Lower leg skin (tissue), 4 donors: ENCODE data around the gene C19orf18. TPM values are rescaled to one million over a fixed set of nuclear protein-coding genes. Genes with fewer than 3 reads are reported as not detected.
"Not testable (repeated sequence)": the region's sequence is repeated elsewhere in the genome, so short reads cannot be mapped to it uniquely, and the experiment has no call there.

Experiments
- DNase-seq, 2 donors: peaks; one replicate each; pipeline ENCODE4 v3.0.0-alpha.2; 2019; ENCODE audit warnings: low spot score in 2 of 2
- H3K4me3 ChIP-seq: fragments of 200-600 bp; sonication (generic); 2 replicates; pipeline ENCODE4 v1.5.1; 2017; ENCODE audit warnings: mild to moderate bottlenecking, low read depth; ENCODE audit not compliant: poor library complexity, severe bottlenecking
- CTCF ChIP-seq, 3 donors: fragments of 450-650 bp; IDR thresholded peaks; one replicate each; pipeline ENCODE4 v1.5.1; 2016; ENCODE audit warnings: antibody characterized with exemption in 3 of 3, mild to moderate bottlenecking in 3 of 3, moderate library complexity in 2 of 3
- POLR2A ChIP-seq, 2 donors: fragments of 450-650 bp; IDR thresholded peaks; one replicate each; pipeline ENCODE4 v1.6.1; 2016 to 2017; ENCODE audit warnings: antibody characterized with exemption in 2 of 2, mild to moderate bottlenecking in 1 of 2, moderate library complexity in 1 of 2
- WGBS, 2 donors: methylation state at CpG; one replicate each; pipeline ENCODE4 v1.1.5; 2018; 5-methylcytosine and 5-hydroxymethylcytosine counted together
- intact Hi-C: fragments of 100-400 bp; cut with DNase I; formaldehyde crosslinking; loops from one replicate; pipeline ENCODE4 v1.15.0; 2023; ENCODE audit warnings: low total_unique reads
- total RNA-seq, 4 donors: library from RNA; depleted of rRNA; stranded (reverse); fragments of >200 nt; gene quantifications; one replicate each; pipeline ENCODE4 v1.1.0, GENCODE V29; 2016

The C19orf18 gene
- total RNA-seq, 4 donors from 2014 or later, result not detected

- intact Hi-C loops, result no loop called here
- H3K4me3 ChIP-seq, result no peak overlapping the region
- TF ChIP-seq POLR2A (IDR thresholded peaks at IDR 0.05), result no peak
- no peak for TF ChIP-seq CTCF (IDR thresholded peaks at IDR 0.05)
- WGBS, 2 donors, result 87 to 93% methylated on average over 12 of the region's 12 CpGs
- DNase-seq, result no peak
Observed at GRCh38 chr19:57935731-57936130, 38.6 kb downstream of the C19orf18 start.

- intact Hi-C loops, result no loop called here
- TF ChIP-seq POLR2A (IDR thresholded peaks at IDR 0.05), result no peak
- TF ChIP-seq CTCF (IDR thresholded peaks at IDR 0.05), result no peak
- peak in 1 of 2 donors; percentile 56 for DNase-seq
- WGBS, 2 donors, result 6 to 7% methylated on average over 40 to 47 of the region's 54 CpGs
- H3K4me3 ChIP-seq, result peak within 1 kb of the TSS; percentile 53
Observed at GRCh38 chr19:57934820-57935665, 39.3 kb downstream of the C19orf18 start, which contains the start of gene ZNF418. TSS of gene ZNF418 (minus strand) at chr19:57935402. CDS start at chr19:57933822, 1,580 bp downstream.

- H3K4me3 ChIP-seq, result no peak overlapping the region
- DNase-seq, result peak in 1 of 2 donors; percentile 0
- intact Hi-C loops, result no loop called here
- no peak for TF ChIP-seq POLR2A (IDR thresholded peaks at IDR 0.05)
- no peak for TF ChIP-seq CTCF (IDR thresholded peaks at IDR 0.05)
- WGBS, 2 donors, result 88 to 98% methylated on average over 4 of the region's 4 CpGs
Observed at GRCh38 chr19:57927587-57927986, 46.7 kb downstream of the C19orf18 start.

- peak in 1 of 2 donors; percentile 13 for TF ChIP-seq POLR2A (IDR thresholded peaks at IDR 0.05)
- peak; percentile 87 to 94 for DNase-seq
- H3K4me3 ChIP-seq, result peak within 1 kb of the TSS; percentile 96
- 0 to 1% methylated on average over 45 to 47 of the region's 51 CpGs for WGBS, 2 donors
- intact Hi-C loops, result not testable (repeated sequence)
Observed at GRCh38 chr19:57916168-57916995, 58.0 kb downstream of the C19orf18 start, which contains the start of gene ZNF417. TSS of gene ZNF417 (minus strand) at chr19:57916592. CDS start at chr19:57916411, 181 bp downstream.

GRCh38 chr19:57914531-57914930 lies 59.8 kb downstream of the C19orf18 start:
- intact Hi-C loops, result no loop called here
- TF ChIP-seq CTCF (IDR thresholded peaks at IDR 0.05) (no peak), POLR2A (IDR thresholded peaks at IDR 0.05) (no peak)
- 91 to 96% methylated on average over 3 of the region's 3 CpGs for WGBS, 2 donors
- DNase-seq, result no peak
- no peak overlapping the region for H3K4me3 ChIP-seq

Other genes with a start within 250 kb of the C19orf18 start
- 1 to 10 TPM in 2 of 4 donors, under 1 TPM in 2; 0.88 to 4.3 (median 2.0) TPM for gene ZNF671, start 246.9 kb downstream of the C19orf18 start, total RNA-seq
- gene ZNF776, start 227.7 kb downstream of the C19orf18 start, total RNA-seq, result 10 to 100 TPM in 3 of 4 donors, 1 to 10 TPM in 1; 9.5 to 23.7 (median 13.0) TPM
- 10 to 100 TPM in 3 of 4 donors, 1 to 10 TPM in 1; 9.1 to 21.4 (median 17.5) TPM for gene ZNF586, start 204.9 kb downstream of the C19orf18 start, total RNA-seq
- gene ZNF552, start 159.6 kb downstream of the C19orf18 start, total RNA-seq, result 1 to 10 TPM; 5.4 to 7.0 (median 5.9) TPM
- 10 to 100 TPM; 11.8 to 16.7 (median 13.7) TPM for gene ZNF587B, start 144.2 kb downstream of the C19orf18 start, total RNA-seq
- 10 to 100 TPM; 10.6 to 18.0 (median 17.2) TPM for gene ZNF587, start 124.7 kb downstream of the C19orf18 start, total RNA-seq
- 10 to 100 TPM in 2 of 4 donors, 1 to 10 TPM in 2; 6.9 to 18.4 (median 10.0) TPM for gene ZNF814, start 85.5 kb downstream of the C19orf18 start, total RNA-seq
- 10 to 100 TPM in 3 of 4 donors, 1 to 10 TPM in 1; 6.6 to 25.5 (median 11.6) TPM for gene ZNF417, start 57.9 kb downstream of the C19orf18 start, total RNA-seq
- 10 to 100 TPM in 1 of 4 donors, 1 to 10 TPM in 3; 4.3 to 10.9 (median 6.2) TPM for gene ZNF418, start 39.1 kb downstream of the C19orf18 start, total RNA-seq
- 10 to 100 TPM in 1 of 4 donors, 1 to 10 TPM in 3; 7.8 to 11.3 (median 9.1) TPM for gene ZNF256, start 26.8 kb downstream of the C19orf18 start, total RNA-seq
- gene ZNF606, start 28.3 kb upstream of the C19orf18 start, total RNA-seq, result 10 to 100 TPM in 3 of 4 donors, 1 to 10 TPM in 1; 9.6 to 53.4 (median 16.3) TPM
- under 1 TPM in 1 of 4 donors, not detected in 3; 0.23 TPM for gene ZSCAN1, start 59.5 kb upstream of the C19orf18 start, total RNA-seq
- 1 to 10 TPM; 4.8 to 5.9 (median 5.5) TPM for gene ZNF135, start 84.7 kb upstream of the C19orf18 start, total RNA-seq
- 10 to 100 TPM; 35.3 to 64.3 (median 50.9) TPM for gene ZSCAN18, start 123.7 kb upstream of the C19orf18 start, total RNA-seq
- 10 to 100 TPM in 1 of 4 donors, 1 to 10 TPM in 3; 8.7 to 12.1 (median 9.2) TPM for gene ZNF329, start 176.3 kb upstream of the C19orf18 start, total RNA-seq
- gene ZNF274, start 208.5 kb upstream of the C19orf18 start, total RNA-seq, result 10 to 100 TPM; 32.5 to 58.5 (median 34.2) TPM